GM12878 (cell line): Measurements from ENCODE around the gene GLE1. TPM values are rescaled to one million over a fixed set of nuclear protein-coding genes. Genes with fewer than 3 reads are reported as not detected.

Experiments
- ATAC-seq: fragments of 200-7000 bp; cut with Tn5 transposase; 3 replicates; pipeline ENCODE4 v1.9.1; 2020; ENCODE audit warnings: mild to moderate bottlenecking, moderate library complexity
- BruUV-seq: library from RNA; stranded (reverse); fragments of 400-500 nt; replicated peaks from 2 replicates; lab custom pipeline; 2021; lab: Mats Ljungman, UMichigan
- CTCF ChIA-PET: fragments of 300-600 bp; sonication (Branson Sonifier 250); formaldehyde crosslinking; extraction: SDS; loops from one replicate; lab custom pipeline; 2021; ENCODE audit warnings: inconsistent platforms; lab: Yijun Ruan, JAX
- POLR2A ChIA-PET: fragments of 350-600 bp; formaldehyde crosslinking; extraction: SDS; loops from one replicate; lab custom pipeline; 2021; ENCODE audit warnings: inconsistent platforms; lab: Charles Lee
- RAD21 ChIA-PET: fragments of 300-600 bp; sonication (Branson Sonifier 250); formaldehyde crosslinking; loops from one replicate; lab custom pipeline; 2023; ENCODE audit warnings: antibody characterized with exemption; ENCODE audit not compliant: unreplicated experiment; lab: Charles Lee
- SMC1A ChIA-PET: fragments of 300-600 bp; sonication (Branson Sonifier 250); formaldehyde crosslinking; loops from one replicate; lab custom pipeline; 2023; ENCODE audit not compliant: unreplicated experiment, uncharacterized antibody; lab: Charles Lee
- DNase-seq: peaks from one replicate; pipeline ENCODE4 v3.0.0-alpha.2; 2011; ENCODE audit warnings: low read depth, low spot score
- FAIRE-seq: peaks from 3 replicates; lab custom pipeline; 2011; peaks lifted over from hg19 to GRCh38; lab: Jason Lieb, UNC
- H2AFZ ChIP-seq: 2 replicates; pipeline ENCODE4 v1.6.0; 2011; ENCODE audit warnings: low read depth, low read length, control low read depth; ENCODE audit not compliant: control insufficient read depth
- H3K27ac ChIP-seq: 2 replicates; pipeline ENCODE4 v1.5.1; 2011; ENCODE audit warnings: control low read depth; ENCODE audit not compliant: control insufficient read depth, insufficient read depth
- H3K27me3 ChIP-seq, 2 experiments: replicated peaks in 1 of 2; 2 replicates each; pipeline versions ENCODE4 v1.6.0 to v1.6.1; 2011; ENCODE audit warnings: low read length in 1 of 2; ENCODE audit not compliant: control insufficient read depth in 2 of 2, insufficient read depth in 2 of 2
- H3K36me3 ChIP-seq, 2 experiments: 2 replicates each; pipeline ENCODE4 v1.5.1; 2011; ENCODE audit warnings: low read length in 1 of 2; ENCODE audit not compliant: control insufficient read depth in 2 of 2, insufficient read depth in 2 of 2
- H3K4me1 ChIP-seq: 2 replicates; pipeline ENCODE4 v1.6.1; 2011; ENCODE audit warnings: mild to moderate bottlenecking, low read length, moderate library complexity, mixed read lengths; ENCODE audit not compliant: control insufficient read depth, insufficient read depth
- H3K4me2 ChIP-seq: 2 replicates; pipeline ENCODE4 v1.6.0; 2011; ENCODE audit warnings: control low read depth; ENCODE audit not compliant: control insufficient read depth, insufficient read depth
- H3K4me3 ChIP-seq: fragments of 200-600 bp; sonication (generic); 2 replicates; pipeline ENCODE4 v1.5.1; 2016
- H3K79me2 ChIP-seq: 2 replicates; pipeline ENCODE4 v1.6.0; 2011; ENCODE audit warnings: low read length; ENCODE audit not compliant: control insufficient read depth, insufficient read depth
- H3K9ac ChIP-seq: 2 replicates; pipeline ENCODE4 v1.8.0; 2011; ENCODE audit warnings: low read length, control low read depth, mixed read lengths; ENCODE audit not compliant: control insufficient read depth, insufficient read depth
- H3K9me3 ChIP-seq: replicated peaks from 3 replicates; pipeline ENCODE4 v1.5.1; 2011; ENCODE audit warnings: mild to moderate bottlenecking, low read length; ENCODE audit not compliant: control insufficient read depth, insufficient read depth
- H4K20me1 ChIP-seq: 2 replicates; pipeline ENCODE4 v1.6.0; 2011; ENCODE audit not compliant: control insufficient read depth, insufficient read depth
- BACH1 ChIP-seq: fragments of 450-650 bp; IDR thresholded peaks from 2 replicates; pipeline ENCODE4 v1.6.1; 2017; ENCODE audit warnings: mild to moderate bottlenecking, borderline replicate concordance
- CREB1 ChIP-seq: IDR thresholded peaks from 2 replicates; pipeline ENCODE4 v1.6.1; 2012; ENCODE audit warnings: low read depth, mild to moderate bottlenecking, inconsistent platforms
- EGR1 ChIP-seq, 2 experiments: IDR thresholded peaks; 1 replicate in 1 of 2; 2 replicates in 1 of 2; pipeline ENCODE4 v1.6.1; 2011 to 2012; ENCODE audit warnings: low read depth in 2 of 2, low read length in 2 of 2, borderline replicate concordance in 1 of 2, mild to moderate bottlenecking in 1 of 2, moderate library complexity in 1 of 2
- IKZF1 ChIP-seq: fragments of 450-650 bp; conservative IDR thresholded peaks from 2 replicates; pipeline ENCODE4 v1.6.1; 2017; ENCODE audit warnings: antibody characterized with exemption, mild to moderate bottlenecking
- KDM1A ChIP-seq: fragments of 200-600 bp; sonication (generic); IDR thresholded peaks from 2 replicates; pipeline ENCODE4 v1.6.1; 2016; ENCODE audit warnings: borderline replicate concordance
- MTA3 ChIP-seq: IDR thresholded peaks from 2 replicates; pipeline ENCODE4 v1.6.1; 2012; ENCODE audit warnings: low read length, inconsistent platforms, borderline replicate concordance
- MXI1 ChIP-seq: fragments of 150-350 bp; IDR thresholded peaks from 2 replicates; pipeline ENCODE4 v1.6.1; 2011; ENCODE audit warnings: low read depth, mild to moderate bottlenecking, inconsistent platforms, low read length, improper control_type of control experiment
- MYB ChIP-seq: fragments of 150-350 bp; IDR thresholded peaks from 2 replicates; pipeline ENCODE4 v1.6.1; 2014; ENCODE audit warnings: mild to moderate bottlenecking, low read depth, low read length, borderline replicate concordance
- NBN ChIP-seq: fragments of 450-650 bp; IDR thresholded peaks from 2 replicates; pipeline ENCODE4 v1.6.1; 2016
- PBX3 ChIP-seq: IDR thresholded peaks from 2 replicates; pipeline ENCODE4 v1.6.1; 2011; ENCODE audit warnings: mild to moderate bottlenecking, low read depth, low read length, moderate library complexity; ENCODE audit not compliant: insufficient replicate concordance
- POLR2A ChIP-seq: IDR thresholded peaks from 2 replicates; pipeline ENCODE4 v1.6.1; 2011; ENCODE audit warnings: low read depth, mild to moderate bottlenecking, low read length
- POLR2AphosphoS5 ChIP-seq: IDR thresholded peaks from 2 replicates; pipeline ENCODE4 v1.6.1; 2011; ENCODE audit warnings: mild to moderate bottlenecking, low read length, inconsistent platforms
- POU2F2 ChIP-seq: IDR thresholded peaks from 3 replicates; pipeline ENCODE4 v1.6.1; 2011; ENCODE audit warnings: low read depth, mild to moderate bottlenecking, low read length, borderline replicate concordance
- RELA ChIP-seq: fragments of 450-650 bp; IDR thresholded peaks from 2 replicates; pipeline ENCODE4 v1.8.0; 2014; ENCODE audit warnings: borderline replicate concordance; ENCODE audit not compliant: partially characterized antibody
- RUNX3 ChIP-seq: IDR thresholded peaks from 2 replicates; pipeline ENCODE4 v1.6.1; 2012; ENCODE audit warnings: low read length, inconsistent platforms
- STAT1 ChIP-seq: fragments of 450-650 bp; conservative IDR thresholded peaks from 2 replicates; pipeline ENCODE4 v1.6.1; 2014; ENCODE audit warnings: antibody characterized with exemption, mild to moderate bottlenecking
- SUPT20H ChIP-seq: IDR thresholded peaks from 2 replicates; pipeline ENCODE4 v1.6.1; 2011; ENCODE audit warnings: low read depth, mild to moderate bottlenecking, low read length, moderate library complexity, borderline replicate concordance; ENCODE audit not compliant: control insufficient read depth
- TARDBP ChIP-seq: IDR thresholded peaks from 2 replicates; pipeline ENCODE4 v1.6.1; 2016; ENCODE audit warnings: borderline replicate concordance
- TCF7 ChIP-seq: IDR thresholded peaks from 2 replicates; pipeline ENCODE4 v1.6.1; 2014; ENCODE audit warnings: antibody characterized with exemption, borderline replicate concordance
- WRNIP1 ChIP-seq: IDR thresholded peaks from 2 replicates; pipeline ENCODE4 v1.6.1; 2011; ENCODE audit warnings: low read depth, low read length, improper control_type of control experiment, borderline replicate concordance
- YBX1 ChIP-seq: fragments of 450-650 bp; IDR thresholded peaks from 2 replicates; pipeline ENCODE4 v1.6.1; 2016; ENCODE audit warnings: antibody characterized with exemption
- ZNF217 ChIP-seq: fragments of 450-650 bp; IDR thresholded peaks from 2 replicates; pipeline ENCODE4 v1.6.1; 2017; ENCODE audit warnings: antibody characterized with exemption, mild to moderate bottlenecking
- ZNF274 ChIP-seq: IDR thresholded peaks from one replicate; pipeline ENCODE4 v1.8.0; 2011; ENCODE audit not compliant: insufficient read length, insufficient read depth
- ZNF622 ChIP-seq: fragments of 450-650 bp; IDR thresholded peaks from 2 replicates; pipeline ENCODE4 v1.6.1; 2017; ENCODE audit warnings: mild to moderate bottlenecking, inconsistent platforms
- WGBS: methylation state at CpG from one replicate; pipeline ENCODE4 v1.1.6; 2016; ENCODE audit warnings: low lambda C conversion rate; ENCODE audit not compliant: insufficient replicate concordance, insufficient coverage; ENCODE audit errors: missing lambda C conversion rate; 5-methylcytosine and 5-hydroxymethylcytosine counted together
- in situ Hi-C: fragments of 300-500 bp; cut with MboI; formaldehyde crosslinking; loops from 9 replicates; pipeline ENCODE4 v1.14.3; 2018; ENCODE audit warnings: mixed read lengths
- intact Hi-C: fragments of 100-400 bp; cut with micrococcal nuclease; formaldehyde crosslinking; loops from one replicate; pipeline ENCODE4 v1.14.2; 2022; ENCODE audit not compliant: unreplicated experiment
- polyA plus RNA-seq, 11 experiments: library from polyadenylated mRNA; depleted of rRNA in 4 of 11; unstranded in 6 of 11; stranded (reverse) in 5 of 11; fragments of >200 nt; fragmentation: Nextera tagmentation in 4 of 11; fragmentation: Illumina TruSeq in 1 of 11; extraction: Ambion mirVana in 4 of 11; extraction: Trizol in 1 of 11; gene quantifications; 1 replicate in 1 of 11; 2 replicates in 10 of 11; pipeline versions ENCODE4 v1.2.1 to v1.2.3, GENCODE V29; 2011 to 2016; ENCODE audit warnings: inconsistent platforms in 2 of 11, missing spikeins in 2 of 11, low read depth in 1 of 11
- total RNA-seq, 4 experiments: library from RNA; depleted of rRNA in 3 of 4; stranded (reverse); fragments of >200 nt in 3 of 4; fragmentation: Illumina TruSeq in 1 of 4; extraction: Trizol in 1 of 4; gene quantifications; 2 replicates each; pipeline versions ENCODE4 v1.2.1 to v1.2.3, GENCODE V29; 2013 to 2021

Gene GLE1
- total and polyA plus RNA-seq, 10 of the 15 experiments (the other 5 are each of a cell fraction or from before 2014, with no cell fraction given) = 17.4 to 52.0 (median 37.7) TPM

DNA sequence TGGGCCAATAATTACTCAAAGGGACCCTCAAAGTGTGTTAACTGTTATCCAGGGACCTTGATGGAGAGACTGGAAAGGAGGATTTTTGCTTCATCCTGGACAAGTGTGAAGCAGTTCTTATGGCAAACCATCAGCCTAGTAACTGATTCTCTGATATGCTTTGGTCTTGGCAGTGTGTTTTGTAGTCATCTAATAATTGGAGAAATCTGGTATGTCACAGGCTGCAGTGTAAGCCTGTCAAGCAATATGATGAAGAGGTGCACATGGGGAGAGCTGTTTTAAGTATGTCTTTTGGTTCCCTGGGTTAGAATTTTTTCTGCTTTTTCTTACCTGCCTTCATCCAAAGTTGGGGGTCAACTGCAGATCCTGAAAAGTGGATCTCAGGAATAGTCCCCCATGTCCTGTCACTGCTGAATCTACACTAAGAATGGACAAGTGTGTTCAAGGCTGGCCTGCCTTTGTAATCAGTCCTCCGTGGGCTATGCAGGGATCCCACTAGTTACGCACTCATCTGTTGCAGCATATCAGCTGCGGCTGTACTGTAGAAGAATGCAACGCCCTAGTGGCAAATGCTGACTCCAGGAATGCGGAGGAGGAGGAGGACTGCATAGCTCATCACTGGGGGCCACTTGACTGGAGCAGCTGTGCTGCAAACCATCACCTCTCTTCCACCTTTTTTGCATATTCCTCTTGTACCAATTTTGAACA, 49.8 kb downstream of the GLE1 start:
- Histone ChIP-seq H3K9ac (no peak overlapping the region), H3K27me3 (no peaks in the 10 kb centered on the region), H2AFZ (no peak overlapping the region), H3K4me1 (peaks cover 30% of the 10 kb centered on the region), H4K20me1 (no peaks in the 10 kb centered on the region), H3K27ac (no peak overlapping the region), H3K9me3 (no peaks in the 10 kb centered on the region), H3K79me2 (peaks cover 49% of the 10 kb centered on the region)
- SMC1A ChIA-PET = interaction anchor here (0.6 to 4.5 kb wide), 8 partner anchors 10 to 115 kb away, joined by 3 to 20 read pairs (median 3); partner anchors contain the start of gene GLE1
- in situ Hi-C loops = no loop called here
- RAD21 ChIA-PET = no interaction called here
- CTCF ChIA-PET = interaction anchor here (0.7 to 1.6 kb wide), 2 partner anchors 11 to 99 kb away, joined by 3 to 9 read pairs; no protein-coding TSS in a partner anchor
- intact Hi-C loops = loop anchor here (5.0 to 10.0 kb wide), 2 partner anchors 47 to 130 kb away; partner anchors contain the start of gene SET
- POLR2A ChIA-PET = interaction anchor here (0.5 to 2.1 kb wide), 8 partner anchors 41 to 192 kb away, joined by 3 to 13 read pairs (median 3); partner anchors contain the start of gene GLE1
- FAIRE-seq (no peak), DNase-seq (peak; percentile 27)
- peak in 1 of 2 experiments; percentile 60; a peak in 2 of 3 replicates for TF ChIP-seq EGR1 (IDR thresholded peaks at IDR 0.05; ENCODE audit: borderline replicate concordance in 1 of 2, low read depth in 2 of 2, low read length in 2 of 2)
- 0 out of 2 replicates have a peak, but pooled peaks have one; percentile 27 for TF ChIP-seq STAT1
- TF ChIP-seq NBN = peak; percentile 36; the same call in 1 of the 2 replicates
- TF ChIP-seq MTA3 = no peak
- peak; percentile 62; the same call in 1 of the 3 replicates for TF ChIP-seq POU2F2
- no peak for TF ChIP-seq RELA
- no peak for TF ChIP-seq ZNF217
- TF ChIP-seq ZNF274 = no peak
- no peak for TF ChIP-seq KDM1A
- TF ChIP-seq SUPT20H = no peak
- TF ChIP-seq WRNIP1 = no peak
- no peak for TF ChIP-seq YBX1
- peak; percentile 33; the same call in 1 of the 2 replicates for TF ChIP-seq POLR2A
- TF ChIP-seq TARDBP = no peak
- TF ChIP-seq PBX3 = no peak
- 0 out of 2 replicates have a peak, but pooled peaks have one; percentile 6 for TF ChIP-seq RUNX3
- 0 out of 2 replicates have a peak, but pooled peaks have one; percentile 36 for TF ChIP-seq MXI1
- TF ChIP-seq ZNF622 = no peak
- no peak for TF ChIP-seq MYB
- peak; percentile 25; the same call in 1 of the 2 replicates for TF ChIP-seq POLR2AphosphoS5
- no peak for TF ChIP-seq CREB1
- TF ChIP-seq BACH1 = no peak
- TF ChIP-seq TCF7 = no peak
- peak; percentile 35; the same call in 1 of the 2 replicates for TF ChIP-seq IKZF1
- TF ChIP-seq, all 136 proteins: peak for 9
- peak overlapping the region; percentile 92 for H3K4me3 ChIP-seq
- peak; percentile 5; the same call in 2 of the 3 replicates for ATAC-seq
- no TSS peak for BruUV-seq
- peak overlapping the region; percentile 71 for H3K4me2 ChIP-seq
- no peaks in the 10 kb centered on the region for H3K36me3 ChIP-seq
- WGBS = 1% methylated on average over 5 of the region's 5 CpGs
